Renal pelvis (tissue), 12 donors: Measurements from ENCODE around the gene MAPKAPK3. TPM values are rescaled to one million over a fixed set of nuclear protein-coding genes. Genes with fewer than 3 reads are reported as not detected.

Experiments
- DNase-seq: peaks from one replicate; pipeline ENCODE4 v3.0.0-alpha.2; 2013
- long read RNA-seq, 16 experiments: transcript quantifications; one replicate each; lab custom pipeline, GENCODE V29; 2026
- polyA plus RNA-seq, 3 donors: library from polyadenylated mRNA; unstranded; fragments of 120-200 nt; gene quantifications; one replicate each; pipeline ENCODE4 v1.2.1, GENCODE V29; 2013; ENCODE audit not compliant: insufficient read length in 3 of 3

MAPKAPK3 gene
- polyA plus RNA-seq = 10 to 100 TPM; 37.8 to 62.0 (median 61.0) TPM
- long read RNA-seq, donor 1, transcript MAPKAPK3-201 (11 exons, 2,500 nt) = major isoform, 7 of 14 reads
- long read RNA-seq, donor 1, partial matches to known transcripts = 0 of 14 reads
- long read RNA-seq, donor 1, other reads (novel, unspliced or antisense) = 0 of 14 reads
- long read RNA-seq, donor 2, transcript MAPKAPK3-201 (11 exons, 2,500 nt) = major isoform, 6 of 17 reads
- long read RNA-seq, donor 2, partial matches to known transcripts = 5 of 17 reads
- long read RNA-seq, donor 2, other reads (novel, unspliced or antisense) = 0 of 17 reads
- long read RNA-seq, donor 3, partial matches to known transcripts = 0 of 9 reads
- long read RNA-seq, donor 3, other reads (novel, unspliced or antisense) = 0 of 9 reads
- long read RNA-seq, donor 4, transcript MAPKAPK3-201 (11 exons, 2,500 nt) = major isoform, 9 of 15 reads
- long read RNA-seq, donor 4, partial matches to known transcripts = 0 of 15 reads
- long read RNA-seq, donor 4, other reads (novel, unspliced or antisense) = 0 of 15 reads
- long read RNA-seq, donor 5, partial matches to known transcripts = 0 of 6 reads
- long read RNA-seq, donor 5, other reads (novel, unspliced or antisense) = 0 of 6 reads
- long read RNA-seq, donor 6, transcript MAPKAPK3-201 (11 exons, 2,500 nt) = major isoform, 5 of 14 reads
- long read RNA-seq, donor 6, transcript MAPKAPK3-207 (3 exons, 793 nt) = major isoform, 5 of 14 reads
- long read RNA-seq, donor 6, partial matches to known transcripts = 0 of 14 reads
- long read RNA-seq, donor 6, other reads (novel, unspliced or antisense) = 0 of 14 reads
- long read RNA-seq, donor 7, transcript MAPKAPK3-208 (11 exons, 2,563 nt) = minor isoform, 6 of 22 reads
- long read RNA-seq, donor 7, transcript MAPKAPK3-201 (11 exons, 2,500 nt) = major isoform, 8 of 22 reads
- long read RNA-seq, donor 7, partial matches to known transcripts = 5 of 22 reads
- long read RNA-seq, donor 7, other reads (novel, unspliced or antisense) = 0 of 22 reads
- long read RNA-seq, donor 8, partial matches to known transcripts = 0 of 3 reads
- long read RNA-seq, donor 8, other reads (novel, unspliced or antisense) = 0 of 3 reads
- long read RNA-seq, donor 9, transcript MAPKAPK3-208 (11 exons, 2,563 nt) = major isoform, 9 of 65 reads
- long read RNA-seq, donor 9, transcript MAPKAPK3-201 (11 exons, 2,500 nt) = minor isoform, 6 of 65 reads
- long read RNA-seq, donor 9, partial matches to known transcripts = 47 of 65 reads
- long read RNA-seq, donor 9, other reads (novel, unspliced or antisense) = 0 of 65 reads
- long read RNA-seq, donor 10, transcript MAPKAPK3-201 (11 exons, 2,500 nt) = major isoform, 12 of 27 reads
- long read RNA-seq, donor 10, partial matches to known transcripts = 10 of 27 reads
- long read RNA-seq, donor 10, other reads (novel, unspliced or antisense) = 0 of 27 reads
- long read RNA-seq, donor 11, partial matches to known transcripts = 0 of 8 reads
- long read RNA-seq, donor 11, other reads (novel, unspliced or antisense) = 0 of 8 reads
- long read RNA-seq, donor 12, transcript MAPKAPK3-201 (11 exons, 2,500 nt) = major isoform, 20 of 27 reads
- long read RNA-seq, donor 12, transcript MAPKAPK3-208 (11 exons, 2,563 nt) = minor isoform, 5 of 27 reads
- long read RNA-seq, donor 12, partial matches to known transcripts = 0 of 27 reads
- long read RNA-seq, donor 12, other reads (novel, unspliced or antisense) = 0 of 27 reads
- long read RNA-seq, donor 13, partial matches to known transcripts = 0 of 4 reads
- long read RNA-seq, donor 13, other reads (novel, unspliced or antisense) = 0 of 4 reads
- long read RNA-seq, donor 14 = 0 reads
- long read RNA-seq, donor 15, transcript MAPKAPK3-207 (3 exons, 793 nt) = minor isoform, 5 of 18 reads
- long read RNA-seq, donor 15, transcript MAPKAPK3-201 (11 exons, 2,500 nt) = major isoform, 10 of 18 reads
- long read RNA-seq, donor 15, partial matches to known transcripts = 0 of 18 reads
- long read RNA-seq, donor 15, other reads (novel, unspliced or antisense) = 0 of 18 reads
- long read RNA-seq, donor 16, transcript MAPKAPK3-201 (11 exons, 2,500 nt) = major isoform, 11 of 17 reads
- long read RNA-seq, donor 16, partial matches to known transcripts = 0 of 17 reads
- long read RNA-seq, donor 16, other reads (novel, unspliced or antisense) = 0 of 17 reads

GRCh38 chr3:50617096-50617791, at the start of gene MAPKAPK3:
TSS of gene MAPKAPK3 (plus strand) at chr3:50617151. CDS start at chr3:50617566, 415 bp downstream.
- DNase-seq = no peak

- peak; percentile 82 for DNase-seq
Measured at GRCh38 chr3:50567386-50568167, 49.4 kb upstream of the MAPKAPK3 start, which contains the start of gene C3orf18. TSS of gene C3orf18 (minus strand) at chr3:50567747. CDS start at chr3:50565699, 2,048 bp downstream.

- DNase-seq = peak; percentile 95
Measured at GRCh38 chr3:50568947-50569749, 47.8 kb upstream of the MAPKAPK3 start, which contains the start of gene HEMK1. TSS of gene HEMK1 (plus strand) at chr3:50569522. CDS start at chr3:50571105, 1,583 bp downstream.

- DNase-seq = no peak
Measured at GRCh38 chr3:50570508-50571279, 46.3 kb upstream of the MAPKAPK3 start.

GRCh38 chr3:50571486-50571885, 45.5 kb upstream of the MAPKAPK3 start:
- DNase-seq = no peak

GRCh38 chr3:50572158-50572557, 44.8 kb upstream of the MAPKAPK3 start:
- peak; percentile 59 for DNase-seq

GRCh38 chr3:50572801-50573371, 44.1 kb upstream of the MAPKAPK3 start:
- no peak for DNase-seq

- no peak for DNase-seq
Measured at GRCh38 chr3:50573566-50574443, 43.1 kb upstream of the MAPKAPK3 start.

- no peak for DNase-seq
Measured at GRCh38 chr3:50574444-50574831, 42.5 kb upstream of the MAPKAPK3 start.

- no peak for DNase-seq
Measured at GRCh38 chr3:50575372-50575771, 41.6 kb upstream of the MAPKAPK3 start.

- no peak for DNase-seq
Measured at GRCh38 chr3:50577348-50577747, 39.6 kb upstream of the MAPKAPK3 start.

GRCh38 chr3:50580683-50581458, 36.1 kb upstream of the MAPKAPK3 start:
- DNase-seq = no peak

GRCh38 chr3:50581459-50581842, 35.5 kb upstream of the MAPKAPK3 start:
- DNase-seq = no peak

GRCh38 chr3:50582083-50582482, 34.9 kb upstream of the MAPKAPK3 start:
- no peak for DNase-seq
